Measurements from ENCODE around the gene PHACTR4. TPM values are rescaled to one million over a fixed set of nuclear protein-coding genes. Genes with fewer than 3 reads are reported as not detected.
A peak's percentile ranks its signal among the peaks of the same experiment; 100 is the strongest.

PHACTR4 gene
- total RNA-seq, 1 experiment from 2014 or later: 35.5 TPM

GRCh38 chr1:28354121-28354520, 15.4 kb upstream of the PHACTR4 start:
- H3K4me1 ChIP-seq: 0 out of 2 replicates have a peak, but pooled peaks cover 4% of the 10 kb centered on the region
- no peak for DNase-seq
- CTCF ChIA-PET: no interaction called here
- no peaks in the 10 kb centered on the region for H3K27me3 Mint-ChIP-seq (ENCODE audit: insufficient read depth, unreplicated experiment)
- H3K4me1 Mint-ChIP-seq (ENCODE audit: low read depth, unreplicated experiment): no peaks in the 10 kb centered on the region
- TF ChIP-seq CTCF (IDR thresholded peaks at IDR 0.05; ENCODE audit: insufficient read depth in 1 of 2, low read depth in 1 of 2, low read length in 1 of 2, severe bottlenecking in 1 of 2, unreplicated experiment in 1 of 2): no peak
- POLR2A ChIA-PET: no interaction called here
- H3K27me3 ChIP-seq (replicated peaks; ENCODE audit: control insufficient read depth, insufficient read depth, low read length): no peaks in the 10 kb centered on the region
- no peaks in the 10 kb centered on the region for H3K9me3 Mint-ChIP-seq (ENCODE audit: unreplicated experiment)
- intact Hi-C loops (cut with micrococcal nuclease; ENCODE audit: unreplicated experiment): no loop called here
- H3K36me3 Mint-ChIP-seq (ENCODE audit: insufficient read depth, unreplicated experiment): no peaks in the 10 kb centered on the region
- BruUV-seq (replicated peaks): no TSS peak
- no peak overlapping the region for H3K27ac Mint-ChIP-seq (ENCODE audit: unreplicated experiment)
- H3K36me3 ChIP-seq (ENCODE audit: control insufficient read depth, insufficient read depth, low read length): no peaks in the 10 kb centered on the region
- H3K4me3 ChIP-seq (ENCODE audit: low read depth, low read length): no peak overlapping the region
- no peaks in the 10 kb centered on the region for H3K9me3 ChIP-seq
- no peak overlapping the region for H3K4me3 Mint-ChIP-seq (ENCODE audit: unreplicated experiment)

DNA sequence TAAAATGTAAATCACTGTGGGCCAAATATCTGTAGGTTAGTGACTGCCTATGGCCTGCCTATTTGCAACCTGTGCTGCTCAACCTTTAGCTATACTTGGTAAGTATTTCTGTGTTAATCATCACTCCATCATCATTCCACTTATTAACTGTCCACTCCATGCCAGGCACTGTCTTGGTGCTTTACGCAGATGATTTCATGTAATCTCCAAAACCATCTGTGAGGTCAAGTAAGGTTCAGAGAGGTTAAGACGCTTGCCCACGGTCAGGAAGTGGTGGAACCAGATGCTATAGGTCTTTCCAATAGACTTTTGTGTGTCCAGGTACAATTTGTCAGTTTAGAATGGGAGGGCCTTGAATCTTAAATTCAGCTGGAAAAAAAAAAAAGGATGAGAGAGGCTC, 10.8 kb upstream of the PHACTR4 start:
- H3K27me3 ChIP-seq (replicated peaks; ENCODE audit: control insufficient read depth, insufficient read depth, low read length): no peaks in the 10 kb centered on the region
- Mint-ChIP-seq H3K27me3 (ENCODE audit: insufficient read depth, unreplicated experiment) (no peaks in the 10 kb centered on the region), H3K9me3 (ENCODE audit: unreplicated experiment) (no peaks in the 10 kb centered on the region), H3K36me3 (ENCODE audit: insufficient read depth, unreplicated experiment) (no peaks in the 10 kb centered on the region), H3K4me3 (ENCODE audit: unreplicated experiment) (no peak overlapping the region), H3K27ac (ENCODE audit: unreplicated experiment) (no peak overlapping the region), H3K4me1 (ENCODE audit: low read depth, unreplicated experiment) (no peaks in the 10 kb centered on the region)
- H3K4me1 ChIP-seq: no peaks in the 10 kb centered on the region
- ChIA-PET CTCF (interaction anchor here (1.5 to 2.1 kb wide), 2 partner anchors 78 to 110 kb away, joined by 4 to 21 read pairs; no protein-coding TSS in a partner anchor), POLR2A (interaction anchor here (1.4 kb wide), 1 partner anchor 222 kb away, joined by 4 read pairs; no protein-coding TSS in a partner anchor)
- DNase-seq: no peak
- no peaks in the 10 kb centered on the region for H3K36me3 ChIP-seq (ENCODE audit: control insufficient read depth, insufficient read depth, low read length)
- TF ChIP-seq CTCF (IDR thresholded peaks at IDR 0.05; ENCODE audit: insufficient read depth in 1 of 2, low read depth in 1 of 2, low read length in 1 of 2, severe bottlenecking in 1 of 2, unreplicated experiment in 1 of 2): no peak
- no peak overlapping the region for H3K4me3 ChIP-seq (ENCODE audit: low read depth, low read length)
- no TSS peak for BruUV-seq (replicated peaks)
- intact Hi-C loops (cut with micrococcal nuclease; ENCODE audit: unreplicated experiment): no loop called here
- no peaks in the 10 kb centered on the region for H3K9me3 ChIP-seq

DNA sequence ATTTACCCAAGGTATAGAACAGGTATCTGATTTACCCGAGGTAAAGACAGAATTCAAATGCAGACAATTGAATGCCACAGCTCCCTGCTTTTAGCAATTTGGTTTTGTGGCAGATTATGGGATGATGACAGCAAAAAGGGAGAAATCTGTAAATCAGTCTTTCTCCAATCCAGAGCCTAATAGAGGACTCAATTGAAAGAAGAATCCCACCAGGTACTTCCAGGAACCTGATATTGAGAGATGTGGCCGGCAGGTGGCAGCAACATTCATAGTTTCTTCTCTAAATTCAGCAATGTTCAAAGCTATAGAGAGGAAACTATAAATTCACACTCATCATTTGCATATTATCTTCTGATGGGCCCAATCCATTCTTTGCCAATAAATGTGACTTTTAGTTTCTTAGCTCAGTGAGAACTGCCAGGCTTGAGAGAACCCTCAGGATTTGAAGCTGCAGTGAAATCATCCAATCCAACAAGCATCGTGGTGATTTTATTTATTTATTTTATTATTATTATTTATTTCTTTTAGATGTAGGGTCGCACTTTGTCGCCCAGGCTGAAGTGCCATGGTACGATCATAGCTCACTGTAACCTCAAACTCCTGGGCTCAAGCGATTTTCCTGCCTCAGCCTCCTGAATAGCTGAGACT, 9.8 kb upstream of the PHACTR4 start:
- no peaks in the 10 kb centered on the region for H3K36me3 Mint-ChIP-seq (ENCODE audit: insufficient read depth, unreplicated experiment)

More for the DNA sequence above, 9.8 kb upstream of the PHACTR4 start:
- intact Hi-C loops (cut with micrococcal nuclease; ENCODE audit: unreplicated experiment): no loop called here
- Histone ChIP-seq H3K9me3 (no peaks in the 10 kb centered on the region), H3K27me3 (replicated peaks; ENCODE audit: control insufficient read depth, insufficient read depth, low read length) (no peaks in the 10 kb centered on the region), H3K4me1 (no peaks in the 10 kb centered on the region), H3K36me3 (ENCODE audit: control insufficient read depth, insufficient read depth, low read length) (no peaks in the 10 kb centered on the region), H3K4me3 (ENCODE audit: low read depth, low read length) (no peak overlapping the region)
- no TSS peak for BruUV-seq (replicated peaks)
- peak; percentile 44 to 53 for TF ChIP-seq CTCF (IDR thresholded peaks at IDR 0.05; ENCODE audit: insufficient read depth in 1 of 2, low read depth in 1 of 2, low read length in 1 of 2, severe bottlenecking in 1 of 2, unreplicated experiment in 1 of 2)
- Mint-ChIP-seq H3K4me3 (ENCODE audit: unreplicated experiment) (no peak overlapping the region), H3K4me1 (ENCODE audit: low read depth, unreplicated experiment) (no peaks in the 10 kb centered on the region), H3K9me3 (ENCODE audit: unreplicated experiment) (no peaks in the 10 kb centered on the region), H3K27me3 (ENCODE audit: insufficient read depth, unreplicated experiment) (no peaks in the 10 kb centered on the region), H3K27ac (ENCODE audit: unreplicated experiment) (no peak overlapping the region)
- ChIA-PET CTCF (interaction anchor here (0.5 to 2.1 kb wide), 10 partner anchors 8 to 243 kb away, joined by 3 to 21 read pairs (median 4); partner anchors contain the start of gene PHACTR4), POLR2A (interaction anchor here (1.4 kb wide), 1 partner anchor 221 kb away, joined by 4 read pairs; no protein-coding TSS in a partner anchor)
- peak; percentile 53 for DNase-seq

All from Caco-2 (cell line).